GM18505 (cell line): ENCODE results near the gene TEX261.

Experiments
- ATAC-seq: cut with Tn5 transposase; IDR thresholded peaks from one replicate; pipeline ENCODE4 v1.9.1; 2021; ENCODE audit not compliant: unreplicated experiment
- POLR2A ChIP-seq: IDR thresholded peaks from 4 replicates; pipeline ENCODE4 v1.6.1; 2011; ENCODE audit warnings: borderline replicate concordance; ENCODE audit not compliant: insufficient read depth, insufficient read length; ENCODE audit errors: extremely low read depth

The TEX261 gene

DNA sequence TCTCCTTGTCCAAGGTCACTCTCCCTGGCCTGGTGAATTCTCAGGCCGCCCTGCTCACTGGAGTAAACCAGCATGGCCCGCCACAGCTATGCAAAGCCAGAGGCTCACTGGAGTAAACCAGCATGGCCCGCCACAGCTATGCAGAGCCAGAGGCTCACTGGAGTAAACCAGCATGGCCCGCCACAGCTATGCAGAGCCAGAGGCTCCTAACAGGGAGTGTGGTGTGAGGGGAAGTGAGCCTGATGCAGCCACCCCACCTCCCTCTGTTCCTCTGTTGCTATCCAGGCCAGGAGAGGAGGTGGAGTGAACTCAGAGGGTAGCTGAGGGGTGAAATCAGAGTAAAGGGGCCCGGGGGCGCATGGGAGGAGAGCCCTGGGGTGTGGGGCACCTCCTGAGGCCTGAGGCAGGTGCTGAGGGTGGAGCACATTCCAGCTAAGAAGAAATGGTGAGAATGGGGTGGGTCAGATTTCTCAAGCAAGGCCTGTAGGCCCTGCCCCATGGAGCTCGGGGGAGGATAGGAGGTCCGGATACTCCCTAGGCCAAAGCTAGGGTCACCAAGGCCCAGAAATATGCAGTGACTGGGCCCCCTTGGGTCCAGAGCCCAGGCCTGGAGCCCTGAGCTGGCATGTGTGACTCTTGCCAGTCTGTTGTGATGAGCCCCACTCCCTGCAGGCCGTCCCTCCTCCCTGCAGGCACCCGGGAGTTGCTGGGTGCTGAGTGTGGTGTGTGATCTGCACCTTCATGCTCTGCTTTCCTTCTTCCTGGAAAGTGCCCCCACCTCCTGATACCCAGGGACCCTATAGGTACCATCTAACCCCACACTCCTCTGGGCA lies 57.5 kb downstream of the TEX261 start:
- TF ChIP-seq POLR2A: no peak
- ATAC-seq: no peak

DNA sequence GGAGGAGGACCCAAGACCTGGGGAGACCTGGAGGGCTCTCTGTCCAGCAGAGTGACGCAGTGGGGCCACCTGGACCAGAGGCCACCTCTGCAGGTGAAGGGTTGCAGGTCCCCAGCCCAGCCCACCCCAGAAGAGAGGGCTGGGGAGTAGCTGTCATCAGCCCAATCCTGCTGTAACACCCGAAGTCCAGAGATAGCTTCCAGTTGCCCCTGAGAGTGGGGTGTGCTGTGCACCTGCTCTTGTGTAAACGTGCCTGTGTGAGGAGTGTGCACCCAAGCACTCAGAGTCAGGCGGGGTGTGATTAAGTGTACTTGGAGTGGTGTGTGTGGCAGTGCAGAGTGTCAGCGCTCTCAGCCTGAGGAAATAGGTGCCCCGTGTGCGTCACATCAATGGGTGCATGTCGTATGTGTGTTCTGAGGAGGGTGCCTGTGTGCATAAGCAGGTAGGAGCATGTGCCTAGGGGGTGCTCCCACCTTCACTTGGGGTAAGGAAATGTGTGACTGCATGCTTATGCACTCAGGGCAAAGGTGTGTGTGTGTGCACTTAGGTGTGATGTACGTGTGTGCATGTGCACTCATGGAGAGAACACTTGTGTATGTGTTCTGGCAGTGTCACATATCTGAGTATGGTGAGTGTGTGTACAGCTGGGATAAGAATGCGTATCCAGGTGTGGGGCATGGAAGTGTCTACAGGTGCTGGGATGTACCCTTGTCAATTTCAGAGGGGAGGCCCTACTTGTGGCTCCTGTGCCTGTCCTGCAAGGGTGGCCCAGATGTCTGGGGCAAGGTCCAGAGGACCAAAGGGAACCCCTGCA lies 58.3 kb downstream of the TEX261 start:
- ATAC-seq: no peak
- TF ChIP-seq POLR2A: no peak
